Activated CD8-positive, alpha-beta memory T cell treated with anti-CD3 and anti-CD28 coated beads, Interleukin-2, amount 10 ng/mL, durations not matched to agents 7 days and 5 days (primary cell): ENCODE data around the gene TEAD1. TPM values are rescaled to one million over a fixed set of nuclear protein-coding genes. Genes with fewer than 3 reads are reported as not detected.

ENCODE experiments used
- ATAC-seq: fragments of 150-1000 bp; cut with Tn5 transposase; one replicate; pipeline ENCODE4 v1.10.0; 2021; ENCODE audit warnings: moderate library complexity
- CTCF ChIA-PET: fragments of 350-600 bp; sonication (Branson Sonifier 250); formaldehyde crosslinking; loops from one replicate; lab custom pipeline; 2021; ENCODE audit warnings: antibody characterized with exemption; lab: Charles Lee
- DNase-seq: peaks from one replicate; pipeline ENCODE4 v3.0.0-alpha.2; 2020
- H3K27ac Mint-ChIP-seq: one replicate; pipeline ENCODE4 v1.8.0; 2021; ENCODE audit warnings: mild to moderate bottlenecking, mixed read lengths
- H3K27me3 Mint-ChIP-seq: one replicate; pipeline ENCODE4 v1.8.0; 2021; ENCODE audit warnings: mixed read lengths
- H3K36me3 Mint-ChIP-seq: one replicate; pipeline ENCODE4 v1.8.0; 2021; ENCODE audit warnings: mild to moderate bottlenecking, mixed read lengths
- H3K4me1 Mint-ChIP-seq: one replicate; pipeline ENCODE4 v1.8.0; 2021; ENCODE audit warnings: mixed read lengths
- H3K4me3 Mint-ChIP-seq: one replicate; pipeline ENCODE4 v1.8.0; 2021; ENCODE audit warnings: mild to moderate bottlenecking, moderate library complexity, mixed read lengths
- H3K9me3 Mint-ChIP-seq: one replicate; pipeline ENCODE4 v1.8.0; 2022; ENCODE audit warnings: low read depth, mixed read lengths
- total RNA-seq, 2 experiments: library from RNA; stranded (reverse); gene quantifications; one replicate each; pipeline ENCODE4 v1.2.3, GENCODE V29; 2021

The TEAD1 gene
- total RNA-seq, 2 experiments from 2014 or later = 0.18 to 0.26 TPM

GRCh38 chr11:12785901-12786300, 111.7 kb downstream of the TEAD1 start:
- H3K27ac Mint-ChIP-seq = no peak overlapping the region
- no peak overlapping the region for H3K4me3 Mint-ChIP-seq
- ATAC-seq = no peak
- peaks cover 37% of the 10 kb centered on the region for H3K27me3 Mint-ChIP-seq
- no peak for DNase-seq
- CTCF ChIA-PET = no interaction called here
- H3K9me3 Mint-ChIP-seq = no peaks in the 10 kb centered on the region
- H3K36me3 Mint-ChIP-seq = no peaks in the 10 kb centered on the region
- no peaks in the 10 kb centered on the region for H3K4me1 Mint-ChIP-seq

GRCh38 chr11:12786450-12786849, 112.2 kb downstream of the TEAD1 start:
- CTCF ChIA-PET = no interaction called here
- peaks cover 37% of the 10 kb centered on the region for H3K27me3 Mint-ChIP-seq
- no peak overlapping the region for H3K4me3 Mint-ChIP-seq
- no peak overlapping the region for H3K27ac Mint-ChIP-seq
- no peaks in the 10 kb centered on the region for H3K4me1 Mint-ChIP-seq
- H3K9me3 Mint-ChIP-seq = no peaks in the 10 kb centered on the region
- DNase-seq = no peak
- ATAC-seq = no peak
- no peaks in the 10 kb centered on the region for H3K36me3 Mint-ChIP-seq

GRCh38 chr11:12786891-12787290, 112.7 kb downstream of the TEAD1 start:
- Mint-ChIP-seq H3K4me1 (no peaks in the 10 kb centered on the region), H3K4me3 (no peak overlapping the region), H3K36me3 (no peaks in the 10 kb centered on the region), H3K27ac (no peak overlapping the region), H3K27me3 (peaks cover 36% of the 10 kb centered on the region), H3K9me3 (no peaks in the 10 kb centered on the region)
- DNase-seq (no peak), ATAC-seq (no peak)
- CTCF ChIA-PET = no interaction called here

- H3K27me3 Mint-ChIP-seq = peaks cover 29% of the 10 kb centered on the region
- H3K4me3 Mint-ChIP-seq = no peak overlapping the region
- no peaks in the 10 kb centered on the region for H3K9me3 Mint-ChIP-seq
- no peaks in the 10 kb centered on the region for H3K36me3 Mint-ChIP-seq
- H3K4me1 Mint-ChIP-seq = no peaks in the 10 kb centered on the region
- CTCF ChIA-PET = no interaction called here
- ATAC-seq = no peak
- DNase-seq = no peak
- H3K27ac Mint-ChIP-seq = no peak overlapping the region
Observed at GRCh38 chr11:12787847-12788246, 113.6 kb downstream of the TEAD1 start.

GRCh38 chr11:12789054-12789453, 114.8 kb downstream of the TEAD1 start:
- Mint-ChIP-seq H3K36me3 (no peaks in the 10 kb centered on the region), H3K9me3 (no peaks in the 10 kb centered on the region), H3K27ac (no peak overlapping the region), H3K27me3 (peaks cover 27% of the 10 kb centered on the region), H3K4me1 (no peaks in the 10 kb centered on the region), H3K4me3 (no peak overlapping the region)
- CTCF ChIA-PET = interaction anchor here (1.3 kb wide), 1 partner anchor 100 kb away, joined by 4 read pairs; no protein-coding TSS in a partner anchor
- DNase-seq = no peak
- ATAC-seq = no peak

- Mint-ChIP-seq H3K4me3 (no peak overlapping the region), H3K27me3 (peaks cover 27% of the 10 kb centered on the region), H3K4me1 (no peaks in the 10 kb centered on the region), H3K9me3 (no peaks in the 10 kb centered on the region), H3K36me3 (no peaks in the 10 kb centered on the region), H3K27ac (no peak overlapping the region)
- CTCF ChIA-PET = interaction anchor here (1.3 kb wide), 1 partner anchor 99 kb away, joined by 4 read pairs; no protein-coding TSS in a partner anchor
- DNase-seq (no peak), ATAC-seq (no peak)
Observed at GRCh38 chr11:12789596-12790215, 115.5 kb downstream of the TEAD1 start.

- Mint-ChIP-seq H3K4me1 (no peaks in the 10 kb centered on the region), H3K27ac (no peak overlapping the region), H3K27me3 (peaks cover 25% of the 10 kb centered on the region), H3K9me3 (no peaks in the 10 kb centered on the region), H3K36me3 (no peaks in the 10 kb centered on the region), H3K4me3 (no peak overlapping the region)
- ATAC-seq = no peak
- CTCF ChIA-PET = no interaction called here
- no peak for DNase-seq
Observed at GRCh38 chr11:12790861-12791616, 116.8 kb downstream of the TEAD1 start.

GRCh38 chr11:12792018-12792417, 117.8 kb downstream of the TEAD1 start:
- Mint-ChIP-seq H3K4me3 (no peak overlapping the region), H3K27me3 (peaks cover 19% of the 10 kb centered on the region), H3K4me1 (no peaks in the 10 kb centered on the region), H3K27ac (no peak overlapping the region), H3K36me3 (no peaks in the 10 kb centered on the region), H3K9me3 (no peaks in the 10 kb centered on the region)
- CTCF ChIA-PET = no interaction called here
- ATAC-seq (no peak), DNase-seq (no peak)

- CTCF ChIA-PET = interaction anchor here (0.7 kb wide), 1 partner anchor 577 kb away, joined by 3 read pairs; no protein-coding TSS in a partner anchor
- H3K4me1 Mint-ChIP-seq = no peaks in the 10 kb centered on the region
- DNase-seq (no peak), ATAC-seq (no peak)
- no peaks in the 10 kb centered on the region for H3K36me3 Mint-ChIP-seq
- no peak overlapping the region for H3K4me3 Mint-ChIP-seq
- H3K9me3 Mint-ChIP-seq = no peaks in the 10 kb centered on the region
- H3K27me3 Mint-ChIP-seq = peaks cover 21% of the 10 kb centered on the region
- H3K27ac Mint-ChIP-seq = no peak overlapping the region
Observed at GRCh38 chr11:12792590-12792989, 118.4 kb downstream of the TEAD1 start.

- Mint-ChIP-seq H3K9me3 (no peaks in the 10 kb centered on the region), H3K4me1 (no peaks in the 10 kb centered on the region), H3K27ac (no peak overlapping the region), H3K27me3 (peaks cover 24% of the 10 kb centered on the region), H3K4me3 (no peak overlapping the region), H3K36me3 (no peaks in the 10 kb centered on the region)
- no peak for DNase-seq
- CTCF ChIA-PET = interaction anchor here (0.7 kb wide), 1 partner anchor 577 kb away, joined by 3 read pairs; no protein-coding TSS in a partner anchor
- no peak for ATAC-seq
Observed at GRCh38 chr11:12793065-12793464, 118.8 kb downstream of the TEAD1 start.

GRCh38 chr11:12793506-12793905, 119.3 kb downstream of the TEAD1 start:
- CTCF ChIA-PET = no interaction called here
- Mint-ChIP-seq H3K27me3 (peaks cover 29% of the 10 kb centered on the region), H3K27ac (no peak overlapping the region), H3K9me3 (no peaks in the 10 kb centered on the region), H3K4me3 (no peak overlapping the region), H3K4me1 (no peaks in the 10 kb centered on the region), H3K36me3 (no peaks in the 10 kb centered on the region)
- DNase-seq = no peak
- ATAC-seq = no peak

GRCh38 chr11:12794576-12795230, 120.5 kb downstream of the TEAD1 start:
- Mint-ChIP-seq H3K36me3 (no peaks in the 10 kb centered on the region), H3K4me1 (no peaks in the 10 kb centered on the region), H3K27me3 (peaks cover 41% of the 10 kb centered on the region), H3K9me3 (no peaks in the 10 kb centered on the region), H3K27ac (no peak overlapping the region), H3K4me3 (no peak overlapping the region)
- no peak for DNase-seq
- CTCF ChIA-PET = no interaction called here
- ATAC-seq = no peak

- no peak overlapping the region for H3K27ac Mint-ChIP-seq
- DNase-seq (no peak), ATAC-seq (no peak)
- H3K4me3 Mint-ChIP-seq = no peak overlapping the region
- peaks cover 62% of the 10 kb centered on the region for H3K27me3 Mint-ChIP-seq
- H3K9me3 Mint-ChIP-seq = no peaks in the 10 kb centered on the region
- H3K36me3 Mint-ChIP-seq = no peaks in the 10 kb centered on the region
- CTCF ChIA-PET = no interaction called here
- H3K4me1 Mint-ChIP-seq = no peaks in the 10 kb centered on the region
Observed at GRCh38 chr11:12797996-12798395, 123.8 kb downstream of the TEAD1 start.
